IPS DF 6.9 (cell line): ENCODE data around the gene HOTAIR.

Experiments
- DNase-seq: peaks from one replicate; pipeline ENCODE4 v3.0.0-alpha.2; 2013; ENCODE audit warnings: low read depth, low spot score
- H3K27ac ChIP-seq: one replicate; pipeline ENCODE4 v1.5.1; 2013; ENCODE audit warnings: low read length, control low read depth
- H3K27me3 ChIP-seq: 2 replicates; pipeline ENCODE4 v1.6.1; 2013; ENCODE audit warnings: mild to moderate bottlenecking, low read length; ENCODE audit not compliant: control insufficient read depth, insufficient read depth
- H3K36me3 ChIP-seq: 2 replicates; pipeline ENCODE4 v1.6.1; 2013; ENCODE audit warnings: low read length; ENCODE audit not compliant: control insufficient read depth, insufficient read depth
- H3K4me1 ChIP-seq: 2 replicates; pipeline ENCODE4 v1.6.1; 2013; ENCODE audit warnings: low read length; ENCODE audit not compliant: control insufficient read depth, insufficient read depth
- H3K4me3 ChIP-seq: 2 replicates; pipeline ENCODE4 v1.5.1; 2013; ENCODE audit warnings: mild to moderate bottlenecking, low read length
- H3K9me3 ChIP-seq: 2 replicates; pipeline ENCODE4 v1.6.1; 2013; ENCODE audit warnings: low read length, inconsistent platforms; ENCODE audit not compliant: control insufficient read depth, insufficient read depth
- WGBS: extraction: QIAGEN DNeasy Blood & Tissue Kit; methylation state at CpG from one replicate; pipeline ENCODE4 v1.1.7; 2013; ENCODE audit warnings: mixed read lengths, missing lambda C conversion rate; ENCODE audit not compliant: insufficient read length, insufficient coverage; 5-methylcytosine and 5-hydroxymethylcytosine counted together

HOTAIR gene

GRCh38 chr12:53928054-53928835 lies 46.5 kb downstream of the HOTAIR start:
- H3K27ac ChIP-seq: no peak overlapping the region
- no CpG with 5 or more reads among the region's 31 CpGs for WGBS
- no peak overlapping the region for H3K4me3 ChIP-seq
- no peaks in the 10 kb centered on the region for H3K36me3 ChIP-seq
- no peaks in the 10 kb centered on the region for H3K9me3 ChIP-seq
- H3K4me1 ChIP-seq: 0 out of 2 replicates have a peak, but pooled peaks cover 3% of the 10 kb centered on the region
- no peak for DNase-seq
- peaks cover 95% of the 10 kb centered on the region for H3K27me3 ChIP-seq

GRCh38 chr12:53927220-53928029 lies 47.3 kb downstream of the HOTAIR start:
- Histone ChIP-seq H3K4me3 (no peak overlapping the region), H3K4me1 (0 out of 2 replicates have a peak, but pooled peaks cover 3% of the 10 kb centered on the region), H3K36me3 (no peaks in the 10 kb centered on the region), H3K9me3 (no peaks in the 10 kb centered on the region), H3K27me3 (peaks cover 92% of the 10 kb centered on the region), H3K27ac (no peak overlapping the region)
- no CpG with 5 or more reads among the region's 45 CpGs for WGBS
- DNase-seq: no peak

- Histone ChIP-seq H3K27me3 (peaks cover 67% of the 10 kb centered on the region), H3K4me3 (no peak overlapping the region), H3K36me3 (no peaks in the 10 kb centered on the region), H3K27ac (no peak overlapping the region), H3K9me3 (no peaks in the 10 kb centered on the region), H3K4me1 (0 out of 2 replicates have a peak, but pooled peaks cover 3% of the 10 kb centered on the region)
- no CpG with 5 or more reads among the region's 2 CpGs for WGBS
- no peak for DNase-seq
Measured at GRCh38 chr12:53924521-53925405, 50.0 kb downstream of the HOTAIR start.

GRCh38 chr12:53916788-53917655 lies 57.7 kb downstream of the HOTAIR start:
- Histone ChIP-seq H3K27me3 (peaks cover 2% of the 10 kb centered on the region), H3K9me3 (no peaks in the 10 kb centered on the region), H3K4me3 (no peak overlapping the region), H3K36me3 (no peaks in the 10 kb centered on the region), H3K27ac (no peak overlapping the region), H3K4me1 (no peaks in the 10 kb centered on the region)
- no peak for DNase-seq
- no CpG with 5 or more reads among the region's 5 CpGs for WGBS
